Measurements from ENCODE around the gene KCNMB2. TPM values are rescaled to one million over a fixed set of nuclear protein-coding genes. Genes with fewer than 3 reads are reported as not detected.

The KCNMB2 gene
- total RNA-seq, 2 donors from 2014 or later: 0.42 to 0.72 TPM

- Histone ChIP-seq H3K27ac (no peak overlapping the region), H3K9me3 (no peaks in the 10 kb centered on the region), H3K4me3 (no peak overlapping the region), H3K27me3 (no peaks in the 10 kb centered on the region), H3K36me3 (no peaks in the 10 kb centered on the region), H3K4me1 (no peaks in the 10 kb centered on the region), H3K9ac (ENCODE audit: low read depth in 2 of 2, low read length in 2 of 2) (no peak overlapping the region)
- no peak for DNase-seq
- intact Hi-C loops (cut with DNase I): no loop called here
- TF ChIP-seq CTCF (IDR thresholded peaks at IDR 0.05): no peak
These were observed 251.7 kb downstream of the KCNMB2 start for GRCh38 chr3:178787960-178788359.

DNA sequence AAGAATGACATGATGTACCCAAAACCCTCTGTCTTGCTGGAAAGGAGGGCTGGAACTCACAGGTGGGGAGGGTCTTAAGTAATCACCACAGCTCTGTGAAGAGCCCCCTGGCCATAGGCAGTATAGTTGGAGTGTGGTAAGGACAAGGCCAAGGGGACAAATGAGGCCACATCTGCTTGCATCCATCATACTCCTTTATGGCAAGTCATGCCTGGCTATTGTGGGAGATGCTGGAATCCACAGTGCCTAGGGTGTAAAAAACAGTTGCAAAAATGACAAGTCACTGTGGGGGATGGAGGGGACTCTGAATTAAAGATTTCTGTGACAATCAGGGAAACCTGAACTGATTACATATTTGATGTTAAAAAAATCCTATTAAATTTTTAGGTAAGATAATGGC is 258.5 kb downstream of the KCNMB2 start:
- DNase-seq: no peak
- no peaks in the 10 kb centered on the region for H3K9me3 ChIP-seq
- no peaks in the 10 kb centered on the region for H3K27me3 ChIP-seq
- H3K4me1 ChIP-seq: no peaks in the 10 kb centered on the region
- H3K36me3 ChIP-seq: no peaks in the 10 kb centered on the region
- no peak overlapping the region for H3K4me3 ChIP-seq
- no peak overlapping the region for H3K9ac ChIP-seq (ENCODE audit: low read depth in 2 of 2, low read length in 2 of 2)
- no peak for TF ChIP-seq CTCF (IDR thresholded peaks at IDR 0.05)
- H3K27ac ChIP-seq: no peak overlapping the region
- intact Hi-C loops (cut with DNase I): no loop called here

DNA sequence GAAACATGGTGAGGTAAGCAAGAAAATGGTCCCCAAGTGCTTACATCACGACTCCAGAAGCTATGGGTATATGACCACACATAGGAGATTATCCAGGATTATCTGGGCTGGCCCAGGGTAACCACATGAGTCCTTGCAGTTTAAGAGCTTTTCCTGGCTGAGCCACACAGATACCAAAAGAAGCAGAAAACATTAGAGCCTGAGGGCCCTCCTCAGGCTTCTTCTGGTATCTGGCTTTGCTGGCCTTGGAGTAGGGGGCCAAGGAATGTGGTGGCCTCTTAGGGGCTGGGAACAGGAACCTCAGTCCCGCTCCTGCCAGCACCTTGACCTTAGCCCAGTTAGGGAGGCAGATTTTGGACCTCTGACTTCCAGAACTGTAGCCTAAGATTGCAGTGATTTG is 259.1 kb downstream of the KCNMB2 start:
- Histone ChIP-seq H3K9me3 (no peaks in the 10 kb centered on the region), H3K27me3 (no peaks in the 10 kb centered on the region), H3K27ac (no peak overlapping the region), H3K4me3 (no peak overlapping the region), H3K9ac (ENCODE audit: low read depth in 2 of 2, low read length in 2 of 2) (no peak overlapping the region), H3K4me1 (no peaks in the 10 kb centered on the region), H3K36me3 (no peaks in the 10 kb centered on the region)
- no peak for DNase-seq
- intact Hi-C loops (cut with DNase I): no loop called here
- no peak for TF ChIP-seq CTCF (IDR thresholded peaks at IDR 0.05)

GRCh38 chr3:178802259-178802658 is 266.0 kb downstream of the KCNMB2 start:
- intact Hi-C loops (cut with DNase I): no loop called here
- H3K9me3 ChIP-seq: no peaks in the 10 kb centered on the region

DNA sequence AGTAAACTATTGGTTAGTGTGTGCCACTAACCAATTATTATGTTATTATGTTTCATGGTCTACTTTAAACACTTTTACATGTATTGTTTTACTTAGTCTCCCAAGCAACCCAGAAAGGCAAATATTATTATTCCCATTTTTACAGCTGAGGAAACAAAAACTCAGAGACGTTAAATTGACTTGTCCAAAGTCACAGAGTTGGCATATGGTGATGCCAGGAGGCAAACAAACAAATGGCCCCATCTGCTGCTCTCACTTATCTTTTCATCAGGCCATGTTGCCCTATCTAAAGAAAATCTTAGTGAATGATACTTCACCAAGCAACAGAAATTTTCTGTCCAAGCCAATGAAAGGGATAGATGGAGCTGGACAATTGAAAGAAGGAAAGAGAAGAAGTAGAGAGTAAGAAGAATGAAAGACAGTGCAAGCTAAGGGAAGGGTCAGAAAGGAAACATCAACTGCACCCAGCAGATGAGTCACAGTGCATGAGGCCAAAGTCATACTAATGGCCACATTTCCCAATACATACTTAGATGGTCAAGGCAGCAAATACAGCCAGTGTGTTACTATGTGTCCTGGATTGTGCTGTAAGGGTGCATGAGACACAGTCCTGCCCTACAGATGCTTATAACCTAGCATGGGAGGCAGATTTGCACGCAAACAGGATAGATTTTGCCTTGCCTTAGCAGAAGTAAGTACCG is 266.9 kb downstream of the KCNMB2 start:
- H3K4me1 ChIP-seq: no peaks in the 10 kb centered on the region
- TF ChIP-seq CTCF (IDR thresholded peaks at IDR 0.05): no peak
- intact Hi-C loops (cut with DNase I): no loop called here
- no peaks in the 10 kb centered on the region for H3K9me3 ChIP-seq
- H3K27ac ChIP-seq: no peak overlapping the region
- no peak overlapping the region for H3K9ac ChIP-seq (ENCODE audit: low read depth in 2 of 2, low read length in 2 of 2)
- no peak overlapping the region for H3K4me3 ChIP-seq
- no peaks in the 10 kb centered on the region for H3K36me3 ChIP-seq
- DNase-seq: no peak
- no peaks in the 10 kb centered on the region for H3K27me3 ChIP-seq

More at GRCh38 chr3:178802259-178802658, 266.0 kb downstream of the KCNMB2 start:
- Histone ChIP-seq H3K4me3 (no peak overlapping the region), H3K4me1 (no peaks in the 10 kb centered on the region), H3K36me3 (no peaks in the 10 kb centered on the region), H3K27me3 (no peaks in the 10 kb centered on the region), H3K27ac (no peak overlapping the region), H3K9ac (ENCODE audit: low read depth in 2 of 2, low read length in 2 of 2) (no peak overlapping the region)
- DNase-seq: no peak
- no peak for TF ChIP-seq CTCF (IDR thresholded peaks at IDR 0.05)

Data from colonic mucosa (tissue), 4 donors.